ENCODE measurements around the gene TRPC4AP. TPM values are rescaled to one million over a fixed set of nuclear protein-coding genes. Genes with fewer than 3 reads are reported as not detected.

TRPC4AP gene
- total and polyA plus RNA-seq, 2 of the 8 experiments (the other 6 are each of a cell fraction or from before 2014, with no cell fraction given): 73.1 to 74.8 TPM

DNA sequence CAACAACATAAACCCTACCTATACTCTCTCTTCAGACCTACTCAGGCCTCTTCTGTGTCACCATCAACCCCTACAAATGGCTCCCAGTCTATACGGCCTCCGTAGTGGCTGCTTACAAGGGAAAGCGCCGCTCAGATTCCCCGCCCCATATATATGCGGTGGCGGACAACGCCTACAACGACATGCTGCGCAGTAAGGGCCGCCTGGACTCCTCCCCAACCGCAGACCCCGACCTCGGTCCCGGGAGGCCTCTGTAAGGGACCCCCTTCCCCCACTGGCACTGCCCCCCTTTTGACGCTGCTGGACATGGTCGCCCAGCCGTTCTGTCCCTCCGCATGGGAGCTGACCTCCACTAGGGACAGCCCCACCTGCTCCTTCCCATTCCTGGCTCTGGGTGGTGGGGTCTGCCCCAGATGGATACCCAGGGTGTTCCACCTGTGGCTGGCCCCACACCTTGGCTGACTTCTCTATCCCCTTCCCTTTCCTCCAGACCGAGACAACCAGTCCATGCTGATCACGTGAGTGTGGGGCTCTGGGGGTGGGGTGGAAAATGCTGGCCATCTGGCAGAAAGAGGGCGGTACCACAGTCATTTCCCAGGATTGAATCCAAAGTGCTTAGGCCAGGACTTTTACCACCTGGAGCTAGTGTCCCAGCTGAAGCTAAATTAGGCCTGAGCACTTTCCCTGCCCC lies 111.9 kb downstream of the TRPC4AP start:
- H3K9me3 ChIP-seq (ENCODE audit: insufficient read depth in 2 of 2, low read depth in 1 of 2, low read length in 1 of 2): no peaks in the 10 kb centered on the region
- TF ChIP-seq, protein P1, sequence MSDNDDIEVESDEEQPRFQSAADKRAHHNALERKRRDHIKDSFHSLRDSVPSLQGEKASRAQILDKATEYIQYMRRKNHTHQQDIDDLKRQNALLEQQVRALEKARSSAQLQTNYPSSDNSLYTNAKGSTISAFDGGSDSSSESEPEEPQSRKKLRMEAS (IDR thresholded peaks at IDR 0.05): 0 out of 2 replicates have a peak, but pooled peaks have one; percentile 17
- TF ChIP-seq TAF7 (optimal IDR thresholded peaks at IDR 0.05; ENCODE audit: borderline replicate concordance, low read depth, low read length): no peak
- no peak overlapping the region for H3K56ac ChIP-seq (replicated peaks; ENCODE audit: insufficient read length, low read depth, low read length)
- peak overlapping the region in 1 of 2 experiments; percentile 12; a peak in 2 of 4 replicates for H3K4me2 ChIP-seq (ENCODE audit: insufficient read depth in 1 of 2, low read depth in 2 of 2, low read length in 2 of 2)
- peaks cover 4% of the 10 kb centered on the region; the same call in 1 of the 2 replicates for H3K23me2 ChIP-seq (ENCODE audit: low read depth, low read length)
- peak overlapping the region; percentile 40; the same call in 1 of the 2 replicates for H2AK5ac ChIP-seq (ENCODE audit: low read depth, low read length)
- no peaks in the 10 kb centered on the region for H3K36me3 ChIP-seq (ENCODE audit: control insufficient read depth in 2 of 4, insufficient read depth in 4 of 4, low read length in 3 of 4)
- DNase-seq (ENCODE audit: low read depth in 1 of 2, low spot score in 2 of 2) (peak in 1 of 2 experiments; percentile 49), FAIRE-seq (no peak)
- 0 out of 2 replicates have a peak overlapping the region, but pooled peaks have one; percentile 9 for H2BK5ac ChIP-seq (ENCODE audit: low read depth, low read length)
- no peak overlapping the region; the same call in 1 of the 2 replicates for H2AFZ ChIP-seq (ENCODE audit: low read length)
- H3K18ac ChIP-seq (ENCODE audit: extremely low read depth, low read length): peak overlapping the region; percentile 24; the same call in 1 of the 2 replicates
- H2BK120ac ChIP-seq (replicated peaks; ENCODE audit: low read depth, low read length): peak overlapping the region; percentile 11
- H3K4me1 ChIP-seq (replicated peaks in 1 of 4; ENCODE audit: control insufficient read depth in 3 of 4, insufficient read depth in 4 of 4, low read length in 3 of 4): peaks cover 0 to 46% (median 27%) of the 10 kb centered on the region in 4 experiments; a peak in 6 of 7 replicates
- H3K4ac ChIP-seq (replicated peaks; ENCODE audit: insufficient read length, low read depth, low read length): peak overlapping the region; percentile 60
- H2BK12ac ChIP-seq (ENCODE audit: low read depth, low read length): 0 out of 2 replicates have a peak overlapping the region, but pooled peaks have one; percentile 27
- H4K8ac ChIP-seq (ENCODE audit: extremely low read depth, insufficient read depth, low read length): no peak overlapping the region
- no peaks in the 10 kb centered on the region for H3K79me2 ChIP-seq (ENCODE audit: control insufficient read depth in 1 of 2, insufficient read depth in 2 of 2, low read length in 2 of 2)
- H3K23ac ChIP-seq (ENCODE audit: insufficient read length): no peak overlapping the region
- peaks cover 0 to 2% of the 10 kb centered on the region in 2 experiments for H4K20me1 ChIP-seq (replicated peaks in 1 of 2; ENCODE audit: control insufficient read depth in 1 of 2, insufficient read depth in 2 of 2, low read length in 2 of 2)
- CTCF ChIA-PET (ENCODE audit: partially characterized antibody): interaction anchor here (0.6 to 1.7 kb wide), 2 partner anchors 24 to 356 kb away, joined by 4 read pairs; no protein-coding TSS in a partner anchor
- H3K27me3 ChIP-seq (replicated peaks in 1 of 4; ENCODE audit: control insufficient read depth in 3 of 4, extremely low read depth in 1 of 4, insufficient read depth in 3 of 4, low read length in 3 of 4): peaks cover 0 to 11% (median 7%) of the 10 kb centered on the region in 4 experiments; a peak in 3 of 7 replicates
- 0 out of 2 replicates have a peak overlapping the region, but pooled peaks have one; percentile 21 for H2BK20ac ChIP-seq (ENCODE audit: low read length)
- POLR2A ChIA-PET (ENCODE audit: partially characterized antibody): interaction anchor here (0.7 to 2.3 kb wide), 5 partner anchors 9 to 270 kb away, joined by 3 to 9 read pairs (median 3); no protein-coding TSS in a partner anchor
- WGBS, 2 experiments (ENCODE audit: extremely low coverage in 1 of 2, insufficient coverage in 1 of 2, insufficient read length in 1 of 2, insufficient replicate concordance in 2 of 2, low coverage in 1 of 2, low lambda C conversion rate in 2 of 2, missing lambda C conversion rate in 1 of 2): 92% methylated on average over 18 of the region's 22 CpGs; no CpG with 5 or more reads in 1 of the 2 experiments
- peak overlapping the region; percentile 31 for H4K91ac ChIP-seq (replicated peaks; ENCODE audit: insufficient read length, low read length)
- no peaks in the 10 kb centered on the region for H3K79me1 ChIP-seq (ENCODE audit: low read depth, low read length)
- H4K5ac ChIP-seq (ENCODE audit: insufficient read length, low read depth, low read length): no peak overlapping the region
- H3K4me3 ChIP-seq (ENCODE audit: extremely low read depth in 1 of 4, insufficient read depth in 2 of 4, low read depth in 3 of 4, low read length in 4 of 4): no peak overlapping the region
- H2BK15ac ChIP-seq (ENCODE audit: low read length): peak overlapping the region; percentile 31; the same call in 1 of the 2 replicates
- H3K14ac ChIP-seq (ENCODE audit: insufficient read length): no peak overlapping the region
- no peak overlapping the region for H3K27ac ChIP-seq (ENCODE audit: low read depth, low read length)
- no peak overlapping the region for H3K9ac ChIP-seq (replicated peaks in 1 of 4; ENCODE audit: extremely low read depth in 1 of 4, low read depth in 3 of 4, low read length in 3 of 4)

Measured in H1 (cell line).